GM10248 (cell line): ENCODE measurements around the gene VPS35L.

Source experiments
- CTCF ChIA-PET: fragments of 300-600 bp; sonication (Branson Sonifier 250); formaldehyde crosslinking; extraction: SDS; loops from one replicate; lab custom pipeline; 2021; ENCODE audit warnings: antibody characterized with exemption; lab: Yijun Ruan, JAX
- POLR2A ChIA-PET: fragments of 350-650 bp; sonication (Branson Sonifier 250); formaldehyde crosslinking; extraction: SDS; loops from one replicate; lab custom pipeline; 2020; ENCODE audit warnings: antibody characterized with exemption; lab: Yijun Ruan, JAX
- DNase-seq: peaks from one replicate; pipeline ENCODE4 v3.0.0; 2012; ENCODE audit errors: extremely low spot score
- CTCF ChIP-seq: IDR thresholded peaks from 2 replicates; pipeline ENCODE4 v1.5.1; 2012; ENCODE audit warnings: mild to moderate bottlenecking, low read depth; ENCODE audit errors: extremely low read depth, missing control alignments, control extremely low read depth

The VPS35L gene

DNA sequence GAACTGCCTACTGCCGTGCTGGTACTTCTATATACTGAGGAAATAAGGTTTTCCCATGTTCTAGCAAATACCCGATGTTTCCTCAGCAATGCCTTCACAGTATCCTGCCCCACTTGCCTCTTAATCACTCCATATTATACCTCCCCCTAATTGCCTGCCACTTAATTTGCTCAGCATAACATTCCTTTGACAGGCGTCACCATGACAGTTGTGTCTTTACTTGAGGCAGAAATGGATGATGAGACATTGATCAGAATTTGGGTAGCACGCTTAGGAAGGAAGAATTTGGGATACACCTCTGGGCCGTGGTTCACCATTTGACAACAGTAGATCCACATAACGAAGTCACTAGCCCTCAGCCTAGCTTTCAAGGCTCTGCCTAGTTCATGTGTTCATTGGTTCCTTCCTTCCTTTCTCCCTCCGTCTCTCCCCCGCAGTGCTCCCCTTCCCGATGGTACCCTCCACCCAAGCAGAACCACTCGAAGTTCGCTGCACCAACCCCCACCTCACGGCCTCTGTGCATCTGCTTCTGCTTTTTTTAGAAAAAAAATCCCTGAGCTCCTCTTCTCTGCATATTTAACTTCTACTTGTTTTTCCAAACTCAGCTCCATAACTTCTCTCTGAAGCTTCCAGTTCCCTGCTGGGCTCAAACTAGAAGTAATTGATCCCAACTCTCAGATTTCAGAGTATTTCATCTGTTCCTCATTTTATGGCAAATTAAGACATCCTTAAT, 182.0 kb downstream of the VPS35L start:
- CTCF ChIA-PET, result interaction anchor here (1.6 kb wide), 1 partner anchor 10 kb away, joined by 3 read pairs; no protein-coding TSS in a partner anchor
- POLR2A ChIA-PET, result no interaction called here
- DNase-seq, result no peak
- no peak for TF ChIP-seq CTCF

- no peak for DNase-seq
- ChIA-PET CTCF (no interaction called here), POLR2A (no interaction called here)
- no peak for TF ChIP-seq CTCF
Measured at GRCh38 chr16:19741354-19741753, 185.9 kb downstream of the VPS35L start.

GRCh38 chr16:19743816-19744159, 188.3 kb downstream of the VPS35L start:
- POLR2A ChIA-PET, result no interaction called here
- CTCF ChIA-PET, result interaction anchor here (1.2 kb wide), 1 partner anchor 9 kb away, joined by 4 read pairs; no protein-coding TSS in a partner anchor
- no peak for TF ChIP-seq CTCF
- no peak for DNase-seq

DNA sequence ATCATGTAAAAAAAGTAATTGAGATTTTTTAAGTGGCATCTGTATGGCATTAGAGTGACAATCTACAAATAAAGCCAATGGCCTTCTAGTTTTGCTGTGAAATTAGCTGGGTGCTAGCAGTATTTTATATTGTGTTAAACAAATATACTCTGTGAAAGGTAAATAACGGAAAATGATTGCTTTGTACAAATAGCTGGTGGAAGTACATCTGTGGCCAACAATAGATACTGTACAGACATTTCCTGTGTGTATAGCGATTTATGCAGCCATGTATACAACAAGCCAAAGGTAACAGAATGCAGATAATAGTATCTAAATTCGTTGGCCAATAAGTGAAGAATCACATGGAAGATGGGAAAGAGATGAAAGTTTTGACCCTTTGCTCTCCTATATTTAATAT, 189.2 kb downstream of the VPS35L start:
- no peak for TF ChIP-seq CTCF
- POLR2A ChIA-PET, result no interaction called here
- DNase-seq, result no peak
- CTCF ChIA-PET, result no interaction called here

- CTCF ChIA-PET, result no interaction called here
- TF ChIP-seq CTCF, result no peak
- no peak for DNase-seq
- POLR2A ChIA-PET, result no interaction called here
Measured at GRCh38 chr16:19745286-19746010, 189.9 kb downstream of the VPS35L start.

- no peak for TF ChIP-seq CTCF
- no peak for DNase-seq
- POLR2A ChIA-PET, result interaction anchor here (0.5 kb wide), 1 partner anchor 904 kb away, joined by 3 read pairs; no protein-coding TSS in a partner anchor
- CTCF ChIA-PET, result interaction anchor here (0.7 to 1.1 kb wide), 2 partner anchors 8 to 14 kb away, joined by 3 read pairs; no protein-coding TSS in a partner anchor
Measured at GRCh38 chr16:19746561-19746960, 191.1 kb downstream of the VPS35L start.
